Lung (tissue), 12 donors: ENCODE data around the gene C6orf58. TPM values are rescaled to one million over a fixed set of nuclear protein-coding genes. Genes with fewer than 3 reads are reported as not detected.

Experiments used
- ATAC-seq: fragments of 200-7000 bp; cut with Tn5 transposase; one replicate; pipeline ENCODE4 v1.9.1; 2020; ENCODE audit warnings: moderate number of reproducible peaks; ENCODE audit not compliant: insufficient read depth, low FRiP score
- DNase-seq, 3 donors: peaks; one replicate each; pipeline ENCODE4 v3.0.0-alpha.2; 2013 to 2017
- H3K27ac ChIP-seq, 2 donors: one replicate each; pipeline ENCODE4 v1.5.1; 2013; ENCODE audit warnings: mild to moderate bottlenecking in 2 of 2, moderate library complexity in 2 of 2, control low read depth in 1 of 2, inconsistent platforms in 1 of 2, low read depth in 1 of 2, low read length in 1 of 2
- H3K27me3 ChIP-seq, 3 donors: one replicate each; pipeline ENCODE4 v1.5.1; 2013; ENCODE audit warnings: low read length in 2 of 3; ENCODE audit not compliant: control insufficient read depth in 3 of 3, insufficient read depth in 3 of 3
- H3K36me3 ChIP-seq, 4 donors: one replicate each; pipeline ENCODE4 v1.5.1; 2013; ENCODE audit warnings: low read length in 4 of 4, mild to moderate bottlenecking in 1 of 4, moderate library complexity in 1 of 4; ENCODE audit not compliant: control insufficient read depth in 4 of 4, insufficient read depth in 4 of 4
- H3K4me1 ChIP-seq, 5 donors: one replicate each; pipeline ENCODE4 v1.5.1; 2013; ENCODE audit warnings: low read length in 5 of 5, mild to moderate bottlenecking in 2 of 5, moderate library complexity in 1 of 5; ENCODE audit not compliant: control insufficient read depth in 5 of 5, insufficient read depth in 5 of 5
- H3K4me3 ChIP-seq: one replicate; pipeline ENCODE4 v1.5.1; 2013; ENCODE audit warnings: mild to moderate bottlenecking, control low read depth, moderate library complexity
- H3K9ac ChIP-seq, 2 donors: one replicate each; pipeline ENCODE4 v1.5.1; 2013; ENCODE audit warnings: low read length in 2 of 2, control low read depth in 1 of 2; ENCODE audit not compliant: insufficient read depth in 1 of 2
- H3K9me3 ChIP-seq, 4 donors: one replicate each; pipeline ENCODE4 v1.5.1; 2013; ENCODE audit warnings: low read length in 3 of 4, mild to moderate bottlenecking in 1 of 4, moderate library complexity in 1 of 4; ENCODE audit not compliant: control insufficient read depth in 4 of 4, insufficient read depth in 3 of 4
- WGBS, 2 donors: extraction: QIAGEN DNeasy Blood & Tissue Kit; methylation state at CpG; one replicate each; pipeline ENCODE4 v1.1.7; 2013; 5-methylcytosine and 5-hydroxymethylcytosine counted together
- polyA plus RNA-seq, 2 donors: library from polyadenylated mRNA; stranded (reverse); fragments of 200-250 nt; gene quantifications; one replicate each; pipeline ENCODE4 v1.2.1, GENCODE V29; 2013
- total RNA-seq, 2 donors: library from RNA; depleted of rRNA in 1 of 2; stranded (reverse); fragments of >200 nt in 1 of 2; gene quantifications; one replicate each; pipeline ENCODE4 v1.2.1, GENCODE V29; 2014 to 2021
- TF ChIP-seq, protein P1 (sequence below): IDR thresholded peaks from 2 replicates; pipeline ENCODE4 v1.5.1; 2012; ENCODE audit warnings: mild to moderate bottlenecking; ENCODE audit errors: control extremely low read depth, extremely low read depth
- donor health status: control.
- donor health status: control.
- donor health status: Bipolar disorder and iron deficiency.
- donor health status: healthy.
- donor health status: DM: yes; HTN: yes; CAD: no.

C6orf58 gene
- total and polyA plus RNA-seq, 4 donors, result 0.08 to 0.12 TPM; not detected in 2

DNA sequence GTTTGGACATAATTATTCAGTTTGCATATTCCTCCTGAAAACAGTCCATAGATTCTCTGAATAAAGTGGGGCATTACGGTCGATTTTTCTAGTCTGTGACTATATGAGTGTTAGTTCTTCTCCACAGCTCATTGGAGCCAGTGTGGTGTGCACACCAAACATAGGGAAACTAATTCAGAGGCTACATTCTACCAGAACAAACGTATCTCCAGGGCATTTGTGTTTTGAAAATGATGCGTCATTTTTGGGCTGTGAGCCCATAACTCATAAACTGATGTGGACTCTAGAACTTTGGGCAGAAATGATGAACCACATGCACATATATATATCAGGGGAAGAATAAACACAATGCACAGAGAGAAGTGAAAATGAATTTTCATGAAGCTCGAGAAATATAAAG, 41.8 kb downstream of the C6orf58 start:
- 77 to 79% methylated on average over 5 of the region's 5 CpGs for WGBS, 2 donors
- ATAC-seq (no peak), DNase-seq (no peak)
- Histone ChIP-seq H3K4me1 (no peaks in the 10 kb centered on the region), H3K27me3 (no peaks in the 10 kb centered on the region), H3K9ac (no peak overlapping the region), H3K4me3 (no peak overlapping the region), H3K9me3 (no peaks in the 10 kb centered on the region), H3K27ac (no peak overlapping the region), H3K36me3 (no peaks in the 10 kb centered on the region)
- TF ChIP-seq, protein P1, sequence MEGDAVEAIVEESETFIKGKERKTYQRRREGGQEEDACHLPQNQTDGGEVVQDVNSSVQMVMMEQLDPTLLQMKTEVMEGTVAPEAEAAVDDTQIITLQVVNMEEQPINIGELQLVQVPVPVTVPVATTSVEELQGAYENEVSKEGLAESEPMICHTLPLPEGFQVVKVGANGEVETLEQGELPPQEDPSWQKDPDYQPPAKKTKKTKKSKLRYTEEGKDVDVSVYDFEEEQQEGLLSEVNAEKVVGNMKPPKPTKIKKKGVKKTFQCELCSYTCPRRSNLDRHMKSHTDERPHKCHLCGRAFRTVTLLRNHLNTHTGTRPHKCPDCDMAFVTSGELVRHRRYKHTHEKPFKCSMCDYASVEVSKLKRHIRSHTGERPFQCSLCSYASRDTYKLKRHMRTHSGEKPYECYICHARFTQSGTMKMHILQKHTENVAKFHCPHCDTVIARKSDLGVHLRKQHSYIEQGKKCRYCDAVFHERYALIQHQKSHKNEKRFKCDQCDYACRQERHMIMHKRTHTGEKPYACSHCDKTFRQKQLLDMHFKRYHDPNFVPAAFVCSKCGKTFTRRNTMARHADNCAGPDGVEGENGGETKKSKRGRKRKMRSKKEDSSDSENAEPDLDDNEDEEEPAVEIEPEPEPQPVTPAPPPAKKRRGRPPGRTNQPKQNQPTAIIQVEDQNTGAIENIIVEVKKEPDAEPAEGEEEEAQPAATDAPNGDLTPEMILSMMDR, result no peak

DNA sequence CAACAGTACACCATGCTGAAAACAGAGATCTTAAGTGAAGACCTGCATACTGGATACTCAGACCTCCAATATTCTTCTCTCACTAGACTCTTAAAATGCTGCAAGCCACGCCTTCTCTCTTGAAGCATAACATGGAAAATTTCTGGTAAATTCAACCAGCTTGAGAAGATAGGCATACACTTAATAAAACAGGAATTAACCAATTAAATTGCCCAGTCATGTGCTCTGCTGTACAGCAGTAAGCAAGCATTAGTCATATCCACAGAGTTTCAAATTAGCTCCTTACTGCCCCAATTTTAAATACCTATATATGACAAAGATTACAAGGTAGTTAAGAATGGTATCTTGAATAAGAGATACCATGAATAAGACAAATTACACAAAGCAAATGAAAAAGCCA, 53.8 kb downstream of the C6orf58 start:
- no peak overlapping the region for H3K27ac ChIP-seq
- no peak overlapping the region for H3K9ac ChIP-seq
- WGBS, 2 donors, result 66 to 88% methylated on average over 1 of the region's 1 CpG
- no peaks in the 10 kb centered on the region for H3K9me3 ChIP-seq
- no peak for DNase-seq
- H3K4me3 ChIP-seq, result no peak overlapping the region
- H3K4me1 ChIP-seq, result no peaks in the 10 kb centered on the region
- no peak for ATAC-seq
- no peaks in the 10 kb centered on the region for H3K36me3 ChIP-seq
- TF ChIP-seq, protein P1, result no peak
- H3K27me3 ChIP-seq, result no peaks in the 10 kb centered on the region

DNA sequence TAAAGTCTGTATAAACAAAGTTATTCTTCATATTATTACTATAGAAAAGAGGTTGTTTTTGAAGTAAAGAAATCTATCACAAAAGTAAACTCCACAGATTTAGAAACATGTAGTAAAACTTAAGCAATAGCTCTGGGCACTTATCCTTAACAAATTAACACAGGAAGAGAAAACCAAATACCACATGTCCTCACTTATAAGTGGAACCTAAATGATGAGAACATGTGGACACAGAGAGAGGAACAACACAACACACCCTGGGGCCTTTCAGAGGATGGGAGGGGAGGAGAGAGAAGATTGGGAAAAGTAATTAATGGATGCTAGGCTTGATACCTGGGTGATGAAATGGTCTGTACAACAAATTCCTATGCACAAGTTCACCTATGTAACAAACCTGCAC, 57.2 kb downstream of the C6orf58 start:
- Histone ChIP-seq H3K4me1 (no peaks in the 10 kb centered on the region), H3K4me3 (no peak overlapping the region), H3K27ac (no peak overlapping the region), H3K36me3 (no peaks in the 10 kb centered on the region), H3K9ac (no peak overlapping the region), H3K27me3 (no peaks in the 10 kb centered on the region), H3K9me3 (no peaks in the 10 kb centered on the region)
- ATAC-seq (no peak), DNase-seq (no peak)
- TF ChIP-seq, protein P1, result no peak

DNA sequence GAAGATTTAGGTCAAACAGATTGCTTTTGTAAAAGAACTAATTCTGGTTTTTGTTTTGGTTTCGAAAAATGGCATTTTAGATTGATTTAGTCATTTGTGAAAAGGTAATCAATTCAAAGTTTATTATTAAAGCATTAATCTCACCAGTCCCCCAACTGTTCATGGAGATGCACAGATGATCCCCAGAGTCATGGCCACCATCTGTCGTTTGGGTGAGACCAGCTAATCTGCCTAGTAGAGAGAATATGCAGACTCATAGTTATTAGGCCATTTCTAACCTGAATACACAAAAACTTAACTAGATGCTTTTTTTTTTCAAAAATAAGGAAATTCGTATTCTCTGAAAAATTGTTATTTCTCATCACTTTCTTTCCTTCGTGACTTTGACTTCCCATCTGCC, 58.1 kb downstream of the C6orf58 start:
- TF ChIP-seq, protein P1, result no peak
- Histone ChIP-seq H3K27ac (no peak overlapping the region), H3K27me3 (no peaks in the 10 kb centered on the region), H3K36me3 (no peaks in the 10 kb centered on the region), H3K9ac (no peak overlapping the region), H3K4me3 (no peak overlapping the region), H3K9me3 (no peaks in the 10 kb centered on the region), H3K4me1 (no peaks in the 10 kb centered on the region)
- no peak for DNase-seq
- 82 to 90% methylated on average over 4 of the region's 4 CpGs for WGBS, 2 donors
- no peak for ATAC-seq
